Measurements from ENCODE around the gene KSR1. TPM values are rescaled to one million over a fixed set of nuclear protein-coding genes. Genes with fewer than 3 reads are reported as not detected.
A peak's percentile ranks its signal among the peaks of the same experiment; 100 is the strongest.

KSR1 gene
- total RNA-seq, 1 donor from 2014 or later: 40.3 TPM

- Histone ChIP-seq H3K27me3 (no peaks in the 10 kb centered on the region), H3K4me3 (no peak overlapping the region), H3K4me1 (no peaks in the 10 kb centered on the region), H3K9me3 (no peaks in the 10 kb centered on the region), H3K27ac (no peak overlapping the region), H3K36me3 (peaks cover 0 to 20% of the 10 kb centered on the region in 2 donors)
- no peak for DNase-seq (ENCODE audit: extremely low spot score in 2 of 2)
- TF ChIP-seq POLR2A (IDR thresholded peaks at IDR 0.05): no peak
- intact Hi-C loops (cut with DNase I): no loop called here
These were observed 142.2 kb downstream of the KSR1 start for GRCh38 chr17:27598337-27599050.

GRCh38 chr17:27600471-27600870 is 144.2 kb downstream of the KSR1 start:
- no peaks in the 10 kb centered on the region for H3K9me3 ChIP-seq
- intact Hi-C loops (cut with DNase I): loop anchor here (5.0 kb wide), 2 partner anchors 248 to 363 kb away; no protein-coding TSS in a partner anchor
- no peak overlapping the region for H3K27ac ChIP-seq
- no peak for DNase-seq (ENCODE audit: extremely low spot score in 2 of 2)
- no peaks in the 10 kb centered on the region for H3K4me1 ChIP-seq
- H3K4me3 ChIP-seq: no peak overlapping the region
- peaks cover 0 to 29% of the 10 kb centered on the region in 2 donors for H3K36me3 ChIP-seq
- H3K27me3 ChIP-seq: no peaks in the 10 kb centered on the region
- TF ChIP-seq POLR2A (IDR thresholded peaks at IDR 0.05) (no peak), POLR2AphosphoS5 (IDR thresholded peaks at IDR 0.05; ENCODE audit: insufficient read depth in 1 of 2, low read depth in 1 of 2) (no peak), CTCF (IDR thresholded peaks at IDR 0.05) (no peak)

GRCh38 chr17:27601069-27601974 is 145.1 kb downstream of the KSR1 start:
- no peaks in the 10 kb centered on the region for H3K4me1 ChIP-seq
- TF ChIP-seq CTCF (IDR thresholded peaks at IDR 0.05): peak; percentile 76 to 97 (median 87)
- no peak for TF ChIP-seq POLR2A (IDR thresholded peaks at IDR 0.05)
- TF ChIP-seq POLR2AphosphoS5 (IDR thresholded peaks at IDR 0.05; ENCODE audit: insufficient read depth in 1 of 2, low read depth in 1 of 2): peak in 1 of 2 donors; percentile 32
- peaks cover 0 to 37% of the 10 kb centered on the region in 2 donors for H3K36me3 ChIP-seq
- DNase-seq (ENCODE audit: extremely low spot score in 2 of 2): no peak
- no peak overlapping the region for H3K4me3 ChIP-seq
- H3K9me3 ChIP-seq: no peaks in the 10 kb centered on the region
- no peak overlapping the region for H3K27ac ChIP-seq
- intact Hi-C loops (cut with DNase I): loop anchor here (5.0 kb wide), 2 partner anchors 249 to 364 kb away; no protein-coding TSS in a partner anchor
- H3K27me3 ChIP-seq: no peaks in the 10 kb centered on the region

DNA sequence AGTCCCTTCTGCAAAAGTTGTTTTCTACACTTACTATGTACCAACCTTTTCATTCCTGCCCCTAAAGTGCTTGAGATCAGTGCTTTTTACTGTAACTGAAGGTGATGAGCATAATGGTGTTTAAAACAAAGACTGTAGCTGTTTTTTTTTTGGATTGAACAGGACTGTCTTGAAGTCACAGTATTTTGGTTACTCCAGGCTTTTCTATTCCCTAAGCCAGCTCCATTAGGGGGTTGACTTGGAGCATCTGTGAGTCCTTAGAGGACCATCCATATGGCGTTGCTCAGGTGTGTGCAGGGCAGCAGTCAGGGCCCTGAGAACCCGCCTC is 145.7 kb downstream of the KSR1 start:
- no peaks in the 10 kb centered on the region for H3K27me3 ChIP-seq
- no peak overlapping the region for H3K27ac ChIP-seq
- no peaks in the 10 kb centered on the region for H3K4me1 ChIP-seq
- no peak overlapping the region for H3K4me3 ChIP-seq
- no peak for TF ChIP-seq POLR2AphosphoS5 (IDR thresholded peaks at IDR 0.05; ENCODE audit: insufficient read depth in 1 of 2, low read depth in 1 of 2)
- TF ChIP-seq CTCF (IDR thresholded peaks at IDR 0.05): peak in 1 of 3 experiments; percentile 9
- DNase-seq (ENCODE audit: extremely low spot score in 2 of 2): no peak
- peaks cover 0 to 37% of the 10 kb centered on the region in 2 donors for H3K36me3 ChIP-seq
- intact Hi-C loops (cut with DNase I): loop anchor here (5.0 kb wide), 2 partner anchors 250 to 365 kb away; no protein-coding TSS in a partner anchor
- H3K9me3 ChIP-seq: no peaks in the 10 kb centered on the region

GRCh38 chr17:27602721-27603420 is 146.6 kb downstream of the KSR1 start:
- intact Hi-C loops (cut with DNase I): loop anchor here (5.0 kb wide), 2 partner anchors 251 to 366 kb away; no protein-coding TSS in a partner anchor
- no peaks in the 10 kb centered on the region for H3K27me3 ChIP-seq
- no peaks in the 10 kb centered on the region for H3K4me1 ChIP-seq
- no peak overlapping the region for H3K27ac ChIP-seq
- no peaks in the 10 kb centered on the region for H3K9me3 ChIP-seq
- DNase-seq (ENCODE audit: extremely low spot score in 2 of 2): no peak
- no peak overlapping the region for H3K4me3 ChIP-seq
- TF ChIP-seq CTCF (IDR thresholded peaks at IDR 0.05): peak; percentile 90 to 99 (median 96)
- TF ChIP-seq POLR2AphosphoS5 (IDR thresholded peaks at IDR 0.05; ENCODE audit: insufficient read depth in 1 of 2, low read depth in 1 of 2): no peak
- H3K36me3 ChIP-seq: peaks cover 0 to 45% of the 10 kb centered on the region in 2 donors

Measured in vagina (tissue), 2 donors.